Caco-2 (cell line): ENCODE data around the gene DNMT3A. TPM values are rescaled to one million over a fixed set of nuclear protein-coding genes. Genes with fewer than 3 reads are reported as not detected.

Experiments used
- BruUV-seq: library from RNA; stranded (reverse); fragments of 400-500 nt; replicated peaks from 2 replicates; lab custom pipeline; 2021; lab: Mats Ljungman, UMichigan
- CTCF ChIA-PET: fragments of 300-600 bp; sonication (Branson Sonifier 250); formaldehyde crosslinking; loops from one replicate; lab custom pipeline; 2022; ENCODE audit warnings: antibody characterized with exemption; lab: Charles Lee
- POLR2A ChIA-PET: fragments of 300-600 bp; sonication (Branson Sonifier 250); formaldehyde crosslinking; loops from one replicate; lab custom pipeline; 2022; ENCODE audit warnings: antibody characterized with exemption; lab: Charles Lee
- DNase-seq, 2 experiments: peaks; one replicate each; pipeline versions ENCODE4 v3.0.0 to v3.0.0-alpha.2; 2020 to 2022
- H3K27me3 ChIP-seq: replicated peaks from 2 replicates; pipeline ENCODE4 v1.6.0; 2011; ENCODE audit warnings: low read length; ENCODE audit not compliant: control insufficient read depth, insufficient read depth
- H3K36me3 ChIP-seq: 2 replicates; pipeline ENCODE4 v1.5.1; 2011; ENCODE audit warnings: low read length; ENCODE audit not compliant: control insufficient read depth, insufficient read depth
- H3K4me1 ChIP-seq: fragments of 250-450 bp; sonication (Bioruptor Pico); 2 replicates; pipeline ENCODE4 v1.5.1; 2020; ENCODE audit warnings: mild to moderate bottlenecking
- H3K4me3 ChIP-seq: 2 replicates; pipeline ENCODE4 v1.5.1; 2011; ENCODE audit warnings: low read depth, mild to moderate bottlenecking, control low read depth, low read length
- H3K9me3 ChIP-seq: fragments of 250-450 bp; sonication (Bioruptor Pico); 2 replicates; pipeline ENCODE4 v1.5.1; 2020; ENCODE audit warnings: mild to moderate bottlenecking, moderate library complexity
- H3K27ac Mint-ChIP-seq: one replicate; pipeline ENCODE4 v1.8.0; 2022; ENCODE audit warnings: mixed read lengths; ENCODE audit not compliant: unreplicated experiment
- H3K27me3 Mint-ChIP-seq: one replicate; pipeline ENCODE4 v1.8.0; 2022; ENCODE audit warnings: mixed read lengths; ENCODE audit not compliant: insufficient read depth, unreplicated experiment
- H3K36me3 Mint-ChIP-seq: one replicate; pipeline ENCODE4 v1.8.0; 2022; ENCODE audit warnings: mild to moderate bottlenecking, mixed read lengths; ENCODE audit not compliant: insufficient read depth, unreplicated experiment
- H3K4me1 Mint-ChIP-seq: one replicate; pipeline ENCODE4 v1.8.0; 2022; ENCODE audit warnings: low read depth, mixed read lengths; ENCODE audit not compliant: unreplicated experiment
- H3K4me3 Mint-ChIP-seq: one replicate; pipeline ENCODE4 v1.8.0; 2022; ENCODE audit warnings: mild to moderate bottlenecking, moderate library complexity, mixed read lengths; ENCODE audit not compliant: unreplicated experiment
- H3K9me3 Mint-ChIP-seq: one replicate; pipeline ENCODE4 v1.8.0; 2022; ENCODE audit warnings: mixed read lengths; ENCODE audit not compliant: unreplicated experiment
- CTCF ChIP-seq, 2 experiments: fragments of 200-600 bp in 1 of 2; IDR thresholded peaks; 1 replicate in 1 of 2; 2 replicates in 1 of 2; pipeline versions ENCODE4 v1.5.1 to v1.8.0; 2011 to 2022; ENCODE audit warnings: antibody characterized with exemption in 1 of 2, control low read depth in 1 of 2, inconsistent platforms in 1 of 2, low read depth in 1 of 2, low read length in 1 of 2, mild to moderate bottlenecking in 1 of 2, moderate library complexity in 1 of 2; ENCODE audit not compliant: insufficient read depth in 1 of 2, severe bottlenecking in 1 of 2, unreplicated experiment in 1 of 2
- intact Hi-C: fragments of 100-400 bp; cut with micrococcal nuclease; formaldehyde crosslinking; loops from one replicate; pipeline ENCODE4 v1.10.0; 2022; ENCODE audit not compliant: unreplicated experiment
- total RNA-seq: library from RNA; stranded (reverse); gene quantifications from 2 replicates; pipeline ENCODE4 v1.2.3, GENCODE V29; 2022

DNMT3A gene
- total RNA-seq, 1 experiment from 2014 or later: 72.2 TPM

- Histone ChIP-seq H3K9me3 (no peaks in the 10 kb centered on the region), H3K4me1 (0 out of 2 replicates have a peak, but pooled peaks cover 3% of the 10 kb centered on the region), H3K27me3 (no peaks in the 10 kb centered on the region), H3K36me3 (no peaks in the 10 kb centered on the region), H3K4me3 (no peak overlapping the region)
- Mint-ChIP-seq H3K4me3 (no peak overlapping the region), H3K27me3 (no peaks in the 10 kb centered on the region), H3K27ac (no peak overlapping the region), H3K4me1 (peaks cover 5% of the 10 kb centered on the region), H3K36me3 (no peaks in the 10 kb centered on the region), H3K9me3 (no peaks in the 10 kb centered on the region)
- BruUV-seq: no TSS peak
- POLR2A ChIA-PET: no interaction called here
- CTCF ChIA-PET: interaction anchor here (0.9 kb wide), 1 partner anchor 48 kb away, joined by 3 read pairs; no protein-coding TSS in a partner anchor
- TF ChIP-seq CTCF (IDR thresholded peaks at IDR 0.05; ENCODE audit: insufficient read depth in 1 of 2, low read depth in 1 of 2, low read length in 1 of 2, severe bottlenecking in 1 of 2, unreplicated experiment in 1 of 2): no peak
- intact Hi-C loops: no loop called here
- no peak for DNase-seq
Observed at GRCh38 chr2:25313711-25314513, 27.8 kb downstream of the DNMT3A start.

DNA sequence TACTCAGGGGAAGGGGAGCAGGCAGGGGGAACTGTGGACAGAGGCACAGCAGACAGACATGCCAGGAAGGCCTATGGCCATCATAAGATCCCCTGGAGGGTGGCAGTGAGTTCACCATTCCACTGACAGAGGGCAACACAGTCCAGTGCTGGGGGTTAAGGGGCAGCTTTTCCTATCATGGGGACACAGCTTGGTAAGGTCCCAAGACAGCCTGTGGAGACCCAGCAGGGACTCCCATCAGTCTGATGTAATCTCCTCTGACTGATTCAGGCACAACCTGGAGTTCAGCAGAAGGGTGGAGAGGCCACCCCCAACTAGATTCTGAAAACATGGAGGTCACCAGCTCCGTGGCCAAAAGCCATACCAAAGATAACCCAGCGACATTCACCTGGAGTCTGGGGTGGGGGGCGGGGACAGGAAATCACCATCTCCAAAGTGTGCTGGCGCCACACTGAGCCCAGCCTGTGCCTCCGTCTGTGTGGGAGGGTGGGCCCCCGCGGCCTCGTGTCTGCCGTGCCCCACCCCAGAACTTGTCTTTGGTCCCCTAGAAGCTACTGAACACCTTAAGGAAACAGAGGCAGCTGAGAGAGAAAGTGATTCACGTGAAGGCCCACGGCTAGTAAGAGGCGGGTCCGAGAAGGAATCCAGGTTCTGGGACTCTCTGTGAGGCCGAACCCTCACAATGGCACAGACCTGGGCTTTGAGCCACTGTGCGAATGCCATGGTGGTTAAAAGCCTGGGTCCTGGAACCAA is 28.6 kb downstream of the DNMT3A start:
- no peak overlapping the region for H3K27ac Mint-ChIP-seq
- Histone ChIP-seq H3K4me3 (no peak overlapping the region), H3K4me1 (0 out of 2 replicates have a peak, but pooled peaks cover 3% of the 10 kb centered on the region), H3K36me3 (no peaks in the 10 kb centered on the region), H3K9me3 (no peaks in the 10 kb centered on the region), H3K27me3 (no peaks in the 10 kb centered on the region)
- ChIA-PET CTCF (no interaction called here), POLR2A (no interaction called here)
- no TSS peak for BruUV-seq
- H3K4me1 Mint-ChIP-seq: peaks cover 5% of the 10 kb centered on the region
- intact Hi-C loops: no loop called here
- H3K27me3 Mint-ChIP-seq: no peaks in the 10 kb centered on the region
- DNase-seq: no peak
- no peak overlapping the region for H3K4me3 Mint-ChIP-seq
- H3K9me3 Mint-ChIP-seq: no peaks in the 10 kb centered on the region
- TF ChIP-seq CTCF (IDR thresholded peaks at IDR 0.05; ENCODE audit: insufficient read depth in 1 of 2, low read depth in 1 of 2, low read length in 1 of 2, severe bottlenecking in 1 of 2, unreplicated experiment in 1 of 2): no peak
- no peaks in the 10 kb centered on the region for H3K36me3 Mint-ChIP-seq

DNA sequence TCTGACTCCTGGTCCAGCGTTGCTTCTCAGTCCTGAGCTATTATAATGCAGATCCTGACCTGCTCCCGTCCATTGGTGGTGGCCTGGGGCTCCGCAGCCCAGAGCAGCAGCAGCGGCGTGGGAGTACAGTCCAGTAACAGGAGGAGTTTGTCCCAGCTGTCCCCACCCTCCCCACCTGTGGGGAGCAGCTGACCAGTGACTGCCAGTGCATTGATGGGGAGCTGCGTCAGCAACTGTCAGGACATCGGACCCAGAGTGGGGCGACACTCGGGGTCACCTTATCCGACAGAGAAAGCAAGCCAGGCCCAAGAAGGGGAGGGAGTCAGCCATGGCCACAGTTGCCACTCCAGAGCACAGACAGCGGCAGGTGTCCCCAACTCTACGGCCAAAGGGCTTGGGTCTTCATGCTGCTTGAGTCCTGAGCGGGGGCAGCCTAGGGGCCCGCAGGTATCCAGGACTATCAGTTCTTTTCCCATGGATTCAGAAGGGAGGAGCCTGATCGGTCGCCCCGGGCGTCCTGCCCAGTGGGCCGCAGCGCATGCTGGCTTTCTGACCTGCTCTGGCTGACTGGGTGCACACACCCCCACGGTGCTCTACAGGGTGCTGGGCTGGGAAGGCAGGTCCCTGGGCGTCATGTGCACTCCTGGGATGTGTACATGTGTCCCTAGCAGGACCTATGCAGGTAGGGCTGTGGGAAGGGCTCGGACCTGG is 29.7 kb downstream of the DNMT3A start:
- Histone ChIP-seq H3K4me1 (0 out of 2 replicates have a peak, but pooled peaks cover 3% of the 10 kb centered on the region), H3K9me3 (no peaks in the 10 kb centered on the region), H3K27me3 (no peaks in the 10 kb centered on the region), H3K4me3 (no peak overlapping the region), H3K36me3 (no peaks in the 10 kb centered on the region)
- Mint-ChIP-seq H3K27ac (no peak overlapping the region), H3K4me1 (peaks cover 5% of the 10 kb centered on the region), H3K4me3 (no peak overlapping the region), H3K9me3 (no peaks in the 10 kb centered on the region), H3K36me3 (no peaks in the 10 kb centered on the region), H3K27me3 (no peaks in the 10 kb centered on the region)
- DNase-seq: no peak
- POLR2A ChIA-PET: no interaction called here
- intact Hi-C loops: no loop called here
- TF ChIP-seq CTCF (IDR thresholded peaks at IDR 0.05; ENCODE audit: insufficient read depth in 1 of 2, low read depth in 1 of 2, low read length in 1 of 2, severe bottlenecking in 1 of 2, unreplicated experiment in 1 of 2): no peak
- CTCF ChIA-PET: no interaction called here
- no TSS peak for BruUV-seq
